Activated T-cell treated with anti-CD3 and anti-CD28 coated beads, Interleukin-2, amount 50 U/mL, for 4 hours (primary cell): Measurements from ENCODE around the gene COL4A3. TPM values are rescaled to one million over a fixed set of nuclear protein-coding genes. Genes with fewer than 3 reads are reported as not detected.
"Not testable (repeated sequence)": the region's sequence is repeated elsewhere in the genome, so short reads cannot be mapped to it uniquely, and the experiment has no call there.

Experiments
- ATAC-seq, 2 donors: fragments of 200-7000 bp; cut with Tn5 transposase; one replicate each; pipeline ENCODE4 v1.10.0; 2021
- DNase-seq: peaks from one replicate; pipeline ENCODE4 v3.0.0-alpha.2; 2020
- H3K27me3 Mint-ChIP-seq: one replicate; pipeline ENCODE4 v1.8.0; 2021; ENCODE audit warnings: low read depth, mixed read lengths
- H3K36me3 Mint-ChIP-seq: one replicate; pipeline ENCODE4 v1.8.0; 2022; ENCODE audit warnings: mixed read lengths; ENCODE audit not compliant: insufficient read depth
- H3K4me1 Mint-ChIP-seq: one replicate; pipeline ENCODE4 v1.8.0; 2021; ENCODE audit warnings: low read depth, mixed read lengths
- H3K4me3 Mint-ChIP-seq: one replicate; pipeline ENCODE4 v1.8.0; 2021; ENCODE audit warnings: mild to moderate bottlenecking, moderate library complexity, mixed read lengths
- H3K9me3 Mint-ChIP-seq: one replicate; pipeline ENCODE4 v1.8.0; 2021; ENCODE audit warnings: mixed read lengths
- total RNA-seq, 3 donors: library from RNA; stranded (reverse); gene quantifications; one replicate each; pipeline ENCODE4 v1.2.1, GENCODE V29; 2021

The COL4A3 gene
- total RNA-seq, 3 donors from 2014 or later = 0.16 TPM; not detected in 2

DNA sequence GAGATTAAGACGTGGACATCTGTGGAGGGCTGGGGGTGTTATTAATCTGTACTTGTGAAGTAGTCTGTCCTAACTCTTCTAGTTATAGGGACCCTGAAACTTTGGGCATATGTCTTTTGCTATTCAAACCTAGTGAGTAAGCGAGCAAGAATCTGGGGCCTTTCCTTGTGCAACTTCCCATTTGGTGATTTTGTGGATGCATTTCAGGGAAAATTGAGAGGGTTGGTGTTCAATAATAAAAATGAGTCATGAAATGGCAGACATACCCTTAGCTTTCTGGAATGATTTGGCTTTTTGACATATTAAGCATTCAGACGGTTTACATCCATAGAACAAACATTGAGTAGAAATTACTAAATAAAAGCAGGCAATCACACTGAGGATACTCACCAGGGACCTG is 17.4 kb upstream of the COL4A3 start:
- Mint-ChIP-seq H3K27me3 (peaks cover 6% of the 10 kb centered on the region), H3K36me3 (no peaks in the 10 kb centered on the region), H3K9me3 (no peaks in the 10 kb centered on the region), H3K4me3 (no peak overlapping the region), H3K4me1 (no peaks in the 10 kb centered on the region)
- DNase-seq (no peak), ATAC-seq (no peak)

- Mint-ChIP-seq H3K4me3 (no peak overlapping the region), H3K27me3 (peaks cover 8% of the 10 kb centered on the region), H3K36me3 (no peaks in the 10 kb centered on the region), H3K4me1 (no peaks in the 10 kb centered on the region), H3K9me3 (no peaks in the 10 kb centered on the region)
- DNase-seq (no peak), ATAC-seq (no peak)
These were observed 16.3 kb upstream of the COL4A3 start for GRCh38 chr2:227148106-227148505.

GRCh38 chr2:227150222-227150936 is 14.0 kb upstream of the COL4A3 start:
- Mint-ChIP-seq H3K9me3 (no peaks in the 10 kb centered on the region), H3K36me3 (no peaks in the 10 kb centered on the region), H3K4me3 (no peak overlapping the region), H3K27me3 (peaks cover 22% of the 10 kb centered on the region), H3K4me1 (no peaks in the 10 kb centered on the region)
- DNase-seq (no peak), ATAC-seq (peak; percentile 23 to 35)

DNA sequence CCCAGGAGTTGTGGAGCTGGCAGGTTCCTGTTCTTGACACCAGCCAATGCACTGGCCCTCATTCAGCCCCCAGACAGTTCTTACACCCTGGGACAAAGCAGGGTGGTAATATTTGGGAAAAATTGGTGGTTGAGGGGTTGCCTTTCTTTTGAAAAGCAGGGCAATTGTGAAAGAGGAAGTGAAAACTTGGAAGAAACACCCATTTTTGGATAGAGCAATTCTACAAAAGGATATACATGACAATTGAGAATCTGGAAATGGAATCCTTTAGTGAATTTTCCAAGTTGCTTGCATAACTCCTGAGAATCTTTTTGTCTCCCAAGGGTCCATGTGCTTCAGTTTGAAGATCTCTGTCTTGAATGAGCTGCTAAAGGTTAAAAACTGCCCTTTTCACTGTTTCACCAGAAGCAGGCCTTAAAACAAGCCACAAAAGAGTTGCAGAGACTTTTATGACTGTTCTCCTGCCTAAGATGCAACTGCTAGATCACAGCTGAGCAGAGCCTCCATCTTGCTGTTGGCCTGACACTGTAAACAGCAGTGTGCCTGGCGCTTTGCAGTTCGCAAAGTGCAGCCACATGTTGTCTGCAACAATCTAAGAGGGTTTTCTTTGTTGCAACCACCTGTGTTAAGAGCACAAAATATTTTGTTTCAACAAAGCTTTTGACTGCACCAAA is 12.2 kb upstream of the COL4A3 start:
- no peaks in the 10 kb centered on the region for H3K36me3 Mint-ChIP-seq
- no peaks in the 10 kb centered on the region for H3K9me3 Mint-ChIP-seq
- no peaks in the 10 kb centered on the region for H3K4me1 Mint-ChIP-seq
- no peak overlapping the region for H3K4me3 Mint-ChIP-seq
- DNase-seq (no peak), ATAC-seq (no peak)
- H3K27me3 Mint-ChIP-seq = peaks cover 31% of the 10 kb centered on the region

- H3K27me3 Mint-ChIP-seq = peaks cover 33% of the 10 kb centered on the region
- DNase-seq = no peak
These were observed 11.1 kb upstream of the COL4A3 start for GRCh38 chr2:227153307-227153706.

GRCh38 chr2:227153758-227154486 is 10.5 kb upstream of the COL4A3 start:
- no peaks in the 10 kb centered on the region for H3K4me1 Mint-ChIP-seq
- DNase-seq = no peak
- H3K36me3 Mint-ChIP-seq = no peaks in the 10 kb centered on the region
- no peak overlapping the region for H3K4me3 Mint-ChIP-seq
- peaks cover under 1% of the 10 kb centered on the region for H3K9me3 Mint-ChIP-seq
- peaks cover 34% of the 10 kb centered on the region for H3K27me3 Mint-ChIP-seq
- ATAC-seq = no peak

More at GRCh38 chr2:227153307-227153706, 11.1 kb upstream of the COL4A3 start:
- no peaks in the 10 kb centered on the region for H3K36me3 Mint-ChIP-seq
- H3K4me1 Mint-ChIP-seq = no peaks in the 10 kb centered on the region
- no peak overlapping the region for H3K4me3 Mint-ChIP-seq
- no peaks in the 10 kb centered on the region for H3K9me3 Mint-ChIP-seq
- no peak for ATAC-seq

GRCh38 chr2:227154986-227155774 is 9.2 kb upstream of the COL4A3 start:
- Mint-ChIP-seq H3K4me1 (no peaks in the 10 kb centered on the region), H3K27me3 (peaks cover 40% of the 10 kb centered on the region), H3K9me3 (peaks cover 4% of the 10 kb centered on the region), H3K36me3 (no peaks in the 10 kb centered on the region), H3K4me3 (no peak overlapping the region)
- DNase-seq = no peak
- no peak for ATAC-seq

DNA sequence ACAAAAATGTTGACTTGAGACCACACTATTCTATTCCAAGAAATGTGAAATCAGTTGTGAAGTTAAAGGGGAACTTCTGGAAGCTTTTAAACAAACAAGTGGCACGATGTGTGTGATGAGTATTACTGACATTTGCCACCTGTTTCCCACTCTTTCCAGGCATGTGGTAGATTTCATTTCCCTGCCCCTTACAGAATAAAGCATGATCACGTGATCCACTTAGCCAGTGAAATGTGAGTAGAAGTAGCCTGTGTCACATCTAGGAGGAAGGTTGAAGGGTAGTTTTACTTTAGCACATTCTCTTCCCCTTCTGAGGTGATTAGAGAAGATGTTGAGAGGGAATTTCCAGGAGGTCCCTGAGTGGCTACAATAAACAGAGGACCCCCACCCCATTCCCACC is 4.3 kb upstream of the COL4A3 start:
- ATAC-seq (no peak), DNase-seq (no peak)
- Mint-ChIP-seq H3K9me3 (peaks cover 4% of the 10 kb centered on the region), H3K4me1 (peaks cover 8% of the 10 kb centered on the region), H3K4me3 (no peak overlapping the region), H3K27me3 (peaks cover 48% of the 10 kb centered on the region), H3K36me3 (no peaks in the 10 kb centered on the region)

GRCh38 chr2:227161947-227162346 is 2.5 kb upstream of the COL4A3 start:
- H3K27me3 Mint-ChIP-seq = peaks cover 46% of the 10 kb centered on the region
- H3K4me3 Mint-ChIP-seq = no peak overlapping the region
- H3K9me3 Mint-ChIP-seq = peaks cover 4% of the 10 kb centered on the region
- H3K36me3 Mint-ChIP-seq = no peaks in the 10 kb centered on the region
- peaks cover 8% of the 10 kb centered on the region for H3K4me1 Mint-ChIP-seq
- no peak for DNase-seq
- ATAC-seq = no peak

- H3K27me3 Mint-ChIP-seq = peaks cover 57% of the 10 kb centered on the region
These were observed 883 bp upstream of the COL4A3 start for GRCh38 chr2:227163485-227163997.

DNA sequence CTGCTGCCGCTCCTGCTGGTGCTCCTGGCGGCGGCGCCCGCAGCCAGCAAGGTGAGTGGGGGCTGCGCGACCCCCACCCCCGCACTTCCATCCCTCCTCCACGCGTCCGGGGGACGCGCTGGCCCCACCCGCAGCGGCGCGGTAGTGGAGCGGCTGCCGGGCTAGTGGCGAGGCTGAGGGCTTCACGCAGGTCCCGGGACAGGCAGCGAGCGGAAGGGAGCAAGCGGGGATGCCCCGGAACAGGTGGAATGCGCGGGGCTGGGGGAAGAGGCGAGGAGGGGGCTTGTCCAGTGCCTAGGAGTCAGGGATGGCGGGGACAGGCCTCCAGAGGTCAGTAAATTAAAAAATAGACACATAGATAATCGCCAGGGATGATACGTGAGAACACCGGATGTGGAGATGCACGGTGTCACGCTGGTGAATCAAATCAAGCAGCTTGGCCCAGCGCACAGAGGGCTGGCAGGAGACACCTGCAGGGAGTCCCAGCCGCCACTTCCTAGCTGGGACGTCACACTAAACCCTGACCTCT is 403 bp downstream of the COL4A3 start:
- Mint-ChIP-seq H3K36me3 (no peaks in the 10 kb centered on the region), H3K4me3 (peak overlapping the region; percentile 59), H3K4me1 (peaks cover 8% of the 10 kb centered on the region), H3K27me3 (peaks cover 52% of the 10 kb centered on the region), H3K9me3 (no peaks in the 10 kb centered on the region)
- ATAC-seq = peak; percentile 49 to 58
- DNase-seq = no peak

More at GRCh38 chr2:227163485-227163997, 883 bp upstream of the COL4A3 start:
- peaks cover 8% of the 10 kb centered on the region for H3K4me1 Mint-ChIP-seq
- H3K36me3 Mint-ChIP-seq = no peaks in the 10 kb centered on the region
- ATAC-seq = no peak
- no peak for DNase-seq
- peak overlapping the region; percentile 67 for H3K4me3 Mint-ChIP-seq
- peaks cover 4% of the 10 kb centered on the region for H3K9me3 Mint-ChIP-seq

DNA sequence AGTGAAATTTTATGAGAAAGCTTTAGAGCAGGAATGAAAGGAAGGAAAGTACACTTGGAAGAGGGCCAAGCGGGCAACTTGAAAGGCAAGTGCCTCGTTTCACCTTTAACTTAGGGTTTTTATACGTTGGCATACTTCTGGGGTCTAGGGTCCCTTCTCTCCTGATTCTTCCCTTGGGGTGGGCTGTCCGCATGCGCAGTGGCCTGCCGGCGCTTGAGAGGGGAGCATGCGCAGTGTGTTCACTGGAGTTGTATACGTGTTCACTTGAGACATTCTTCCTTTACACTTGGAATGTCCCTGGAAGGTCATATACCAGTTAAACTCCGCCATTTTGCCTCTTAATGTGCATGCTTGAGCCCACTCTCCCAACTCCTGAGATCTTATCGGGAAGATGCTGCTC is 7.4 kb downstream of the COL4A3 start:
- H3K4me3 Mint-ChIP-seq, H3K9me3 Mint-ChIP-seq, H3K4me1 Mint-ChIP-seq: not testable (repeated sequence)

GRCh38 chr2:227177592-227178336 is 13.3 kb downstream of the COL4A3 start:
- no peaks in the 10 kb centered on the region for H3K9me3 Mint-ChIP-seq
- no peak for ATAC-seq
- no peaks in the 10 kb centered on the region for H3K36me3 Mint-ChIP-seq
- no peak for DNase-seq
- H3K4me1 Mint-ChIP-seq = no peaks in the 10 kb centered on the region
- H3K4me3 Mint-ChIP-seq = no peak overlapping the region
- peaks cover 8% of the 10 kb centered on the region for H3K27me3 Mint-ChIP-seq

More for the DNA sequence above, 7.4 kb downstream of the COL4A3 start:
- not testable (repeated sequence) for ATAC-seq, DNase-seq, H3K36me3 Mint-ChIP-seq
- peaks cover 16% of the 10 kb centered on the region for H3K27me3 Mint-ChIP-seq
